HepG2 (cell line): ENCODE measurements around the gene MYRIP. TPM values are rescaled to one million over a fixed set of nuclear protein-coding genes. Genes with fewer than 3 reads are reported as not detected.

Experiments used
- KLF11 ChIP-seq: IDR thresholded peaks from 2 replicates; pipeline ENCODE4 v1.6.1; 2016; ENCODE audit warnings: missing compliant biosample characterization
- REXO4 ChIP-seq: sonication (generic); formaldehyde crosslinking; IDR thresholded peaks from 2 replicates; pipeline ENCODE4 v1.8.0; 2022; ENCODE audit warnings: missing genetic modification reagents, mild to moderate bottlenecking, borderline replicate concordance
- polyA plus RNA-seq, 8 experiments: library from polyadenylated mRNA; depleted of rRNA in 3 of 8; stranded (reverse) in 7 of 8; unstranded in 1 of 8; fragments of >200 nt; fragmentation: Illumina TruSeq in 4 of 8; extraction: Trizol in 4 of 8; gene quantifications; 2 replicates each; pipeline versions ENCODE4 v1.2.1 to v1.2.3, GENCODE V29; 2011 to 2016; ENCODE audit warnings: low read depth in 4 of 8, missing spikeins in 1 of 8, mixed read lengths in 1 of 8; ENCODE audit not compliant: insufficient read depth in 1 of 8
- total RNA-seq, 5 experiments: library from RNA; depleted of rRNA; stranded (reverse); fragments of >200 nt; fragmentation: Illumina TruSeq; extraction: Trizol; gene quantifications; 2 replicates each; pipeline ENCODE4 v1.2.3, GENCODE V29; 2016; ENCODE audit warnings: low read depth in 1 of 5
- TF ChIP-seq, protein P1 (sequence below): sonication (generic); formaldehyde crosslinking; IDR thresholded peaks from 2 replicates; pipeline ENCODE4 v1.5.0; 2020; ENCODE audit warnings: mild to moderate bottlenecking, missing genetic modification reagents, borderline replicate concordance
- TF ChIP-seq, protein P2 (sequence below): sonication (generic); formaldehyde crosslinking; IDR thresholded peaks from 2 replicates; pipeline ENCODE4 v1.4.0; 2020; ENCODE audit warnings: missing genetic modification reagents, borderline replicate concordance

The MYRIP gene
- total and polyA plus RNA-seq, 2 of the 13 experiments (the other 11 are each of a cell fraction or from before 2014, with no cell fraction given) = 0.64 to 0.84 TPM

DNA sequence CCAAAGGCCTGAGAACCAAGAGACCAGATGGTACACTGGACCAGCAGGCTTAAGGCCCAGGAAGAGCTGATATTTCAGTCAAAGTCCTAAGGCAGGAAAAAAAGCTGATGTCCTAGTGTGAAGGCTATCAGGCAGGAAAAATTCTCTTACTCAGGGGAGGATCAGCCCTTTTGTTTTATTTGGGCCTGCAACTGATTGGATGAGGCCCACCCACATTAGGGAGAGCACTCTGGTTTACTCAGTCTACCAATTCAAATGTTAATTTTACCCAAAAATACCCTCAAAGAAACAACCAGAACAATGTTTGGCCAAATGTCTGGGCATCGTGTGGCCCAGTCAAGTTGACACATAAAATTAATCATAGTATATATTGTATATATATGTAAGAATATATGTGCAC lies 24.5 kb upstream of the MYRIP start (continued):
- TF ChIP-seq, protein P1, sequence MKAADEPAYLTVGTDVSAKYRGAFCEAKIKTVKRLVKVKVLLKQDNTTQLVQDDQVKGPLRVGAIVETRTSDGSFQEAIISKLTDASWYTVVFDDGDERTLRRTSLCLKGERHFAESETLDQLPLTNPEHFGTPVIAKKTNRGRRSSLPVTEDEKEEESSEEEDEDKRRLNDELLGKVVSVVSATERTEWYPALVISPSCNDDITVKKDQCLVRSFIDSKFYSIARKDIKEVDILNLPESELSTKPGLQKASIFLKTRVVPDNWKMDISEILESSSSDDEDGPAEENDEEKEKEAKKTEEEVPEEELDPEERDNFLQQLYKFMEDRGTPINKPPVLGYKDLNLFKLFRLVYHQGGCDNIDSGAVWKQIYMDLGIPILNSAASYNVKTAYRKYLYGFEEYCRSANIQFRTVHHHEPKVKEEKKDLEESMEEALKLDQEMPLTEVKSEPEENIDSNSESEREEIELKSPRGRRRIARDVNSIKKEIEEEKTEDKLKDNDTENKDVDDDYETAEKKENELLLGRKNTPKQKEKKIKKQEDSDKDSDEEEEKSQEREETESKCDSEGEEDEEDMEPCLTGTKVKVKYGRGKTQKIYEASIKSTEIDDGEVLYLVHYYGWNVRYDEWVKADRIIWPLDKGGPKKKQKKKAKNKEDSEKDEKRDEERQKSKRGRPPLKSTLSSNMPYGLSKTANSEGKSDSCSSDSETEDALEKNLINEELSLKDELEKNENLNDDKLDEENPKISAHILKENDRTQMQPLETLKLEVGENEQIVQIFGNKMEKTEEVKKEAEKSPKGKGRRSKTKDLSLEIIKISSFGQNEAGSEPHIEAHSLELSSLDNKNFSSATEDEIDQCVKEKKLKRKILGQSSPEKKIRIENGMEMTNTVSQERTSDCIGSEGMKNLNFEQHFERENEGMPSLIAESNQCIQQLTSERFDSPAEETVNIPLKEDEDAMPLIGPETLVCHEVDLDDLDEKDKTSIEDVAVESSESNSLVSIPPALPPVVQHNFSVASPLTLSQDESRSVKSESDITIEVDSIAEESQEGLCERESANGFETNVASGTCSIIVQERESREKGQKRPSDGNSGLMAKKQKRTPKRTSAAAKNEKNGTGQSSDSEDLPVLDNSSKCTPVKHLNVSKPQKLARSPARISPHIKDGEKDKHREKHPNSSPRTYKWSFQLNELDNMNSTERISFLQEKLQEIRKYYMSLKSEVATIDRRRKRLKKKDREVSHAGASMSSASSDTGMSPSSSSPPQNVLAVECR (CRISPR knock-in tag) = no peak
- TF ChIP-seq, protein P2, sequence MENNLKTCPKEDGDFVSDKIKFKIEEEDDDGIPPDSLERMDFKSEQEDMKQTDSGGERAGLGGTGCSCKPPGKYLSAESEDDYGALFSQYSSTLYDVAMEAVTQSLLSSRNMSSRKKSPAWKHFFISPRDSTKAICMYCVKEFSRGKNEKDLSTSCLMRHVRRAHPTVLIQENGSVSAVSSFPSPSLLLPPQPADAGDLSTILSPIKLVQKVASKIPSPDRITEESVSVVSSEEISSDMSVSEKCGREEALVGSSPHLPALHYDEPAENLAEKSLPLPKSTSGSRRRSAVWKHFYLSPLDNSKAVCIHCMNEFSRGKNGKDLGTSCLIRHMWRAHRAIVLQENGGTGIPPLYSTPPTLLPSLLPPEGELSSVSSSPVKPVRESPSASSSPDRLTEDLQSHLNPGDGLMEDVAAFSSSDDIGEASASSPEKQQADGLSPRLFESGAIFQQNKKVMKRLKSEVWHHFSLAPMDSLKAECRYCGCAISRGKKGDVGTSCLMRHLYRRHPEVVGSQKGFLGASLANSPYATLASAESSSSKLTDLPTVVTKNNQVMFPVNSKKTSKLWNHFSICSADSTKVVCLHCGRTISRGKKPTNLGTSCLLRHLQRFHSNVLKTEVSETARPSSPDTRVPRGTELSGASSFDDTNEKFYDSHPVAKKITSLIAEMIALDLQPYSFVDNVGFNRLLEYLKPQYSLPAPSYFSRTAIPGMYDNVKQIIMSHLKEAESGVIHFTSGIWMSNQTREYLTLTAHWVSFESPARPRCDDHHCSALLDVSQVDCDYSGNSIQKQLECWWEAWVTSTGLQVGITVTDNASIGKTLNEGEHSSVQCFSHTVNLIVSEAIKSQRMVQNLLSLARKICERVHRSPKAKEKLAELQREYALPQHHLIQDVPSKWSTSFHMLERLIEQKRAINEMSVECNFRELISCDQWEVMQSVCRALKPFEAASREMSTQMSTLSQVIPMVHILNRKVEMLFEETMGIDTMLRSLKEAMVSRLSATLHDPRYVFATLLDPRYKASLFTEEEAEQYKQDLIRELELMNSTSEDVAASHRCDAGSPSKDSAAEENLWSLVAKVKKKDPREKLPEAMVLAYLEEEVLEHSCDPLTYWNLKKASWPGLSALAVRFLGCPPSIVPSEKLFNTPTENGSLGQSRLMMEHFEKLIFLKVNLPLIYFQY (CRISPR knock-in tag) = no peak
- no peak for TF ChIP-seq REXO4 (CRISPR knock-in tag)
- no peak for TF ChIP-seq KLF11 (CRISPR knock-in tag)
- TF ChIP-seq, all 625 proteins: peak for 0
